ENCODE results near the gene SIRPB1. TPM values are rescaled to one million over a fixed set of nuclear protein-coding genes. Genes with fewer than 3 reads are reported as not detected.
"Not testable (repeated sequence)": the region's sequence is repeated elsewhere in the genome, so short reads cannot be mapped to it uniquely, and the experiment has no call there.

Gene SIRPB1
- polyA plus RNA-seq, 1 experiment: 1.9 TPM

- no peaks in the 10 kb centered on the region for H3K27me3 ChIP-seq (ENCODE audit: control insufficient read depth, insufficient read depth, low read length)
- no peak for DNase-seq (ENCODE audit: low read depth)
- no peak for TF ChIP-seq CTCF (IDR thresholded peaks at IDR 0.05; ENCODE audit: insufficient read depth, low read depth, low read length)
- POLR2A ChIA-PET: no interaction called here
- no peak overlapping the region for H3K4me3 ChIP-seq (ENCODE audit: low read depth, low read length)
- H3K36me3 ChIP-seq (ENCODE audit: control insufficient read depth, insufficient read depth, low read length): no peaks in the 10 kb centered on the region
- CTCF ChIA-PET: no interaction called here
Measured at GRCh38 chr20:1588533-1589460, 31.0 kb downstream of the SIRPB1 start.

- no peak for DNase-seq (ENCODE audit: low read depth)
- no peak for TF ChIP-seq CTCF (IDR thresholded peaks at IDR 0.05; ENCODE audit: insufficient read depth, low read depth, low read length)
- H3K4me3 ChIP-seq (ENCODE audit: low read depth, low read length): no peak overlapping the region
- H3K36me3 ChIP-seq (ENCODE audit: control insufficient read depth, insufficient read depth, low read length): no peaks in the 10 kb centered on the region
- ChIA-PET POLR2A (no interaction called here), CTCF (no interaction called here)
- no peaks in the 10 kb centered on the region for H3K27me3 ChIP-seq (ENCODE audit: control insufficient read depth, insufficient read depth, low read length)
Measured at GRCh38 chr20:1587781-1588532, 31.9 kb downstream of the SIRPB1 start.

GRCh38 chr20:1579488-1579887, 40.3 kb downstream of the SIRPB1 start:
- ChIA-PET CTCF (no interaction called here), POLR2A (no interaction called here)
- no peak for TF ChIP-seq CTCF (IDR thresholded peaks at IDR 0.05; ENCODE audit: insufficient read depth, low read depth, low read length)
- Histone ChIP-seq H3K27me3 (ENCODE audit: control insufficient read depth, insufficient read depth, low read length) (no peaks in the 10 kb centered on the region), H3K36me3 (ENCODE audit: control insufficient read depth, insufficient read depth, low read length) (no peaks in the 10 kb centered on the region), H3K4me3 (ENCODE audit: low read depth, low read length) (no peak overlapping the region)
- no peak for DNase-seq (ENCODE audit: low read depth)

- ChIA-PET CTCF (no interaction called here), POLR2A (no interaction called here)
- Histone ChIP-seq H3K36me3 (ENCODE audit: control insufficient read depth, insufficient read depth, low read length) (no peaks in the 10 kb centered on the region), H3K4me3 (ENCODE audit: low read depth, low read length) (no peak overlapping the region), H3K27me3 (ENCODE audit: control insufficient read depth, insufficient read depth, low read length) (no peaks in the 10 kb centered on the region)
- no peak for DNase-seq (ENCODE audit: low read depth)
- TF ChIP-seq CTCF (IDR thresholded peaks at IDR 0.05; ENCODE audit: insufficient read depth, low read depth, low read length): no peak
Measured at GRCh38 chr20:1577906-1578305, 41.9 kb downstream of the SIRPB1 start.

GRCh38 chr20:1577313-1577712, 42.5 kb downstream of the SIRPB1 start:
- POLR2A ChIA-PET, CTCF ChIA-PET: not testable (repeated sequence)

More at GRCh38 chr20:1577313-1577712, 42.5 kb downstream of the SIRPB1 start:
- H3K27me3 ChIP-seq (ENCODE audit: control insufficient read depth, insufficient read depth, low read length); H3K4me3 ChIP-seq (ENCODE audit: low read depth, low read length); H3K36me3 ChIP-seq (ENCODE audit: control insufficient read depth, insufficient read depth, low read length); DNase-seq (ENCODE audit: low read depth): not testable (repeated sequence)

Measured in BJ (cell line).